SK-N-SH (cell line): ENCODE measurements around the gene HNRNPAB. TPM values are rescaled to one million over a fixed set of nuclear protein-coding genes. Genes with fewer than 3 reads are reported as not detected.

Experiments
- CTCF ChIA-PET: fragments of 300-600, 350-600 bp; formaldehyde crosslinking; extraction: SDS; loops from one replicate; lab custom pipeline; 2021; lab: Yijun Ruan, JAX
- POLR2A ChIA-PET: fragments of 350-600 bp; sonication (Branson Sonifier 250); formaldehyde crosslinking; extraction: SDS; loops from one replicate; lab custom pipeline; 2020; ENCODE audit warnings: antibody characterized with exemption, inconsistent platforms; lab: Yijun Ruan, JAX
- DNase-seq: peaks from one replicate; pipeline ENCODE4 v3.0.0; 2012
- H2AFZ ChIP-seq: fragments of 200-600 bp; sonication (generic); 2 replicates; pipeline ENCODE4 v1.8.1; 2016; ENCODE audit warnings: antibody characterized with exemption, mild to moderate bottlenecking, low read depth
- H3F3A ChIP-seq: fragments of 200-600 bp; sonication (generic); replicated peaks from 2 replicates; pipeline ENCODE3; 2016; ENCODE audit warnings: antibody characterized with exemption, mild to moderate bottlenecking; ENCODE audit not compliant: insufficient read depth
- H3K27ac ChIP-seq, 2 experiments: fragments of 200-500 bp in 1 of 2; fragments of 200-600 bp in 1 of 2; sonication (Bioruptor generic) in 1 of 2; sonication (generic), shearing (Covaris generic) in 1 of 2; 2 replicates each; pipeline versions ENCODE4 v1.5.1 to v1.6.1; 2014 to 2016; ENCODE audit warnings: low read depth in 2 of 2, inconsistent platforms in 1 of 2, low read length in 1 of 2, mild to moderate bottlenecking in 1 of 2, mixed read lengths in 1 of 2
- H3K27me3 ChIP-seq: fragments of 200-600 bp; sonication (generic), shearing (Covaris generic); 2 replicates; pipeline ENCODE4 v1.6.1; 2016; ENCODE audit warnings: mixed run types; ENCODE audit not compliant: insufficient read depth
- H3K36me3 ChIP-seq, 2 experiments: fragments of 200-500 bp in 1 of 2; fragments of 200-600 bp in 1 of 2; sonication (Bioruptor generic) in 1 of 2; sonication (generic) in 1 of 2; replicated peaks in 1 of 2; 2 replicates each; pipeline versions ENCODE3 to v1.5.1; 2014 to 2016; ENCODE audit warnings: low read length in 1 of 2, mild to moderate bottlenecking in 1 of 2; ENCODE audit not compliant: insufficient read depth in 2 of 2, control insufficient read depth in 1 of 2
- H3K4me1 ChIP-seq, 2 experiments: fragments of 200-500 bp in 1 of 2; fragments of 200-600 bp in 1 of 2; sonication (Bioruptor generic) in 1 of 2; sonication (generic), shearing (Covaris generic) in 1 of 2; 2 replicates each; pipeline versions ENCODE4 v1.5.1 to v1.6.1; 2014 to 2016; ENCODE audit warnings: low read depth in 1 of 2, low read length in 1 of 2, mixed run types in 1 of 2; ENCODE audit not compliant: insufficient read depth in 2 of 2, control insufficient read depth in 1 of 2
- H3K4me2 ChIP-seq: fragments of 200-600 bp; sonication (generic), shearing (Covaris generic); 2 replicates; pipeline ENCODE4 v1.6.1; 2017; ENCODE audit warnings: mixed run types
- H3K4me3 ChIP-seq, 2 experiments: fragments of 200-500 bp in 1 of 2; fragments of 200-600 bp in 1 of 2; sonication (Bioruptor generic) in 1 of 2; sonication (generic), shearing (Covaris generic) in 1 of 2; 2 replicates each; pipeline versions ENCODE4 v1.5.1 to v1.8.1; 2014 to 2016; ENCODE audit warnings: low read depth in 2 of 2, inconsistent platforms in 1 of 2, low read length in 1 of 2, mild to moderate bottlenecking in 1 of 2, mixed read lengths in 1 of 2, moderate library complexity in 1 of 2
- H3K79me2 ChIP-seq: fragments of 200-600 bp; sonication (generic); 2 replicates; pipeline ENCODE4 v1.8.1; 2017; ENCODE audit warnings: mild to moderate bottlenecking; ENCODE audit not compliant: insufficient read depth
- H3K9ac ChIP-seq: fragments of 200-600 bp; sonication (generic); 2 replicates; pipeline ENCODE4 v1.6.1; 2017; ENCODE audit warnings: mixed run types
- H3K9me2 ChIP-seq: fragments of 200-600 bp; sonication (generic); 2 replicates; pipeline ENCODE4 v1.6.1; 2017; ENCODE audit warnings: mixed run types
- H3K9me3 ChIP-seq: fragments of 200-600 bp; sonication (generic); 2 replicates; pipeline ENCODE4 v1.6.1; 2017; ENCODE audit warnings: mixed run types, mild to moderate bottlenecking, moderate library complexity
- H4K20me1 ChIP-seq: fragments of 200-600 bp; sonication (generic); 2 replicates; pipeline ENCODE4 v1.6.1; 2017; ENCODE audit warnings: mild to moderate bottlenecking, mixed run types; ENCODE audit not compliant: insufficient read depth
- ELF1 ChIP-seq: IDR thresholded peaks from 2 replicates; pipeline ENCODE4 v1.4.0; 2012
- FOXJ3 ChIP-seq: sonication (generic); formaldehyde crosslinking; IDR thresholded peaks from 2 replicates; pipeline ENCODE4 v1.5.1; 2020; ENCODE audit warnings: mild to moderate bottlenecking, missing genetic modification reagents
- GABPA ChIP-seq: IDR thresholded peaks from 2 replicates; pipeline ENCODE4 v1.4.0; 2012; ENCODE audit warnings: low read depth, mild to moderate bottlenecking
- IRF3 ChIP-seq: fragments of 150-350 bp; IDR thresholded peaks from 2 replicates; pipeline ENCODE4 v1.6.1; 2016; ENCODE audit warnings: mild to moderate bottlenecking, low read depth, low read length
- JUND ChIP-seq: IDR thresholded peaks from 2 replicates; pipeline ENCODE4 v1.4.0; 2012
- MXI1 ChIP-seq: IDR thresholded peaks from 2 replicates; pipeline ENCODE4 v1.6.1; 2012; ENCODE audit warnings: mild to moderate bottlenecking, low read depth, low read length, improper control_type of control experiment
- RCOR1 ChIP-seq: fragments of 150-350 bp; IDR thresholded peaks from 2 replicates; pipeline ENCODE4 v1.6.1; 2017; ENCODE audit warnings: antibody characterized with exemption, low read length
- TAF1 ChIP-seq: IDR thresholded peaks from 2 replicates; pipeline ENCODE4 v1.6.1; 2012; ENCODE audit warnings: low read depth, mild to moderate bottlenecking, low read length, moderate library complexity, borderline replicate concordance
- YY1 ChIP-seq: IDR thresholded peaks from 2 replicates; pipeline ENCODE4 v1.4.0; 2012; ENCODE audit warnings: low read depth, mild to moderate bottlenecking
- WGBS: methylation state at CpG from one replicate; pipeline ENCODE4 v1.1.6; 2017; ENCODE audit warnings: low lambda C conversion rate; 5-methylcytosine and 5-hydroxymethylcytosine counted together
- polyA plus RNA-seq, 3 experiments: library from polyadenylated mRNA; depleted of rRNA; stranded (reverse); fragments of >200 nt; gene quantifications; 2 replicates each; pipeline ENCODE4 v1.2.3, GENCODE V29; 2012
- TF ChIP-seq, protein P1 (sequence below): IDR thresholded peaks from 2 replicates; pipeline ENCODE4 v1.4.0; 2012; ENCODE audit warnings: low read depth
- TF ChIP-seq, protein P2 (sequence below): fragments of 200-600 bp; sonication (generic); IDR thresholded peaks from 2 replicates; pipeline ENCODE4 v1.6.1; 2017; ENCODE audit warnings: antibody characterized with exemption, mild to moderate bottlenecking, moderate library complexity
- TF ChIP-seq, protein P3 (sequence below): IDR thresholded peaks from 2 replicates; pipeline ENCODE4 v1.4.0; 2012; ENCODE audit warnings: low read depth, borderline replicate concordance

Gene HNRNPAB
- polyA plus RNA-seq, 1 of the 3 experiments (the other 2 are of a cell fraction), result 164 TPM

GRCh38 chr5:178207917-178208280 is 3.6 kb downstream of the HNRNPAB start:
- Histone ChIP-seq H3K4me3 (no peak overlapping the region), H4K20me1 (peaks cover 77% of the 10 kb centered on the region)
- TF ChIP-seq MXI1 (no peak), GABPA (no peak), JUND (no peak), ELF1 (no peak)
- TF ChIP-seq, protein P1, sequence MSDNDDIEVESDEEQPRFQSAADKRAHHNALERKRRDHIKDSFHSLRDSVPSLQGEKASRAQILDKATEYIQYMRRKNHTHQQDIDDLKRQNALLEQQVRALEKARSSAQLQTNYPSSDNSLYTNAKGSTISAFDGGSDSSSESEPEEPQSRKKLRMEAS, result no peak
- TF ChIP-seq, protein P2, sequence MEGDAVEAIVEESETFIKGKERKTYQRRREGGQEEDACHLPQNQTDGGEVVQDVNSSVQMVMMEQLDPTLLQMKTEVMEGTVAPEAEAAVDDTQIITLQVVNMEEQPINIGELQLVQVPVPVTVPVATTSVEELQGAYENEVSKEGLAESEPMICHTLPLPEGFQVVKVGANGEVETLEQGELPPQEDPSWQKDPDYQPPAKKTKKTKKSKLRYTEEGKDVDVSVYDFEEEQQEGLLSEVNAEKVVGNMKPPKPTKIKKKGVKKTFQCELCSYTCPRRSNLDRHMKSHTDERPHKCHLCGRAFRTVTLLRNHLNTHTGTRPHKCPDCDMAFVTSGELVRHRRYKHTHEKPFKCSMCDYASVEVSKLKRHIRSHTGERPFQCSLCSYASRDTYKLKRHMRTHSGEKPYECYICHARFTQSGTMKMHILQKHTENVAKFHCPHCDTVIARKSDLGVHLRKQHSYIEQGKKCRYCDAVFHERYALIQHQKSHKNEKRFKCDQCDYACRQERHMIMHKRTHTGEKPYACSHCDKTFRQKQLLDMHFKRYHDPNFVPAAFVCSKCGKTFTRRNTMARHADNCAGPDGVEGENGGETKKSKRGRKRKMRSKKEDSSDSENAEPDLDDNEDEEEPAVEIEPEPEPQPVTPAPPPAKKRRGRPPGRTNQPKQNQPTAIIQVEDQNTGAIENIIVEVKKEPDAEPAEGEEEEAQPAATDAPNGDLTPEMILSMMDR, result no peak
- TF ChIP-seq, protein P3, sequence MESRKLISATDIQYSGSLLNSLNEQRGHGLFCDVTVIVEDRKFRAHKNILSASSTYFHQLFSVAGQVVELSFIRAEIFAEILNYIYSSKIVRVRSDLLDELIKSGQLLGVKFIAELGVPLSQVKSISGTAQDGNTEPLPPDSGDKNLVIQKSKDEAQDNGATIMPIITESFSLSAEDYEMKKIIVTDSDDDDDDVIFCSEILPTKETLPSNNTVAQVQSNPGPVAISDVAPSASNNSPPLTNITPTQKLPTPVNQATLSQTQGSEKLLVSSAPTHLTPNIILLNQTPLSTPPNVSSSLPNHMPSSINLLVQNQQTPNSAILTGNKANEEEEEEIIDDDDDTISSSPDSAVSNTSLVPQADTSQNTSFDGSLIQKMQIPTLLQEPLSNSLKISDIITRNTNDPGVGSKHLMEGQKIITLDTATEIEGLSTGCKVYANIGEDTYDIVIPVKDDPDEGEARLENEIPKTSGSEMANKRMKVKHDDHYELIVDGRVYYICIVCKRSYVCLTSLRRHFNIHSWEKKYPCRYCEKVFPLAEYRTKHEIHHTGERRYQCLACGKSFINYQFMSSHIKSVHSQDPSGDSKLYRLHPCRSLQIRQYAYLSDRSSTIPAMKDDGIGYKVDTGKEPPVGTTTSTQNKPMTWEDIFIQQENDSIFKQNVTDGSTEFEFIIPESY, result no peak
- TF ChIP-seq, all 33 proteins: peak for 0
- Histone ChIP-seq H3K36me3 (peaks cover 45 to 69% of the 10 kb centered on the region in 2 experiments), H3K27ac (no peak overlapping the region), H3K9ac (no peak overlapping the region), H3K4me1 (peaks cover 14 to 26% of the 10 kb centered on the region in 2 experiments), H3K27me3 (no peaks in the 10 kb centered on the region), H3K9me3 (no peaks in the 10 kb centered on the region), H3K79me2 (peaks cover 93% of the 10 kb centered on the region), H3F3A (peaks cover 7% of the 10 kb centered on the region), H3K4me2 (0 out of 2 replicates have a peak overlapping the region, but pooled peaks have one; percentile 11), H3K9me2 (no peaks in the 10 kb centered on the region), H2AFZ (no peak overlapping the region)
- WGBS, result 92% methylated on average over 1 of the region's 1 CpG
- CTCF ChIA-PET, result interaction anchor here (1.0 kb wide), 1 partner anchor 8 kb away, joined by 4 read pairs; no protein-coding TSS in a partner anchor
- POLR2A ChIA-PET, result interaction anchor here (0.8 kb wide), 1 partner anchor 18 kb away, joined by 4 read pairs; no protein-coding TSS in a partner anchor
- no peak for DNase-seq

- Histone ChIP-seq H4K20me1 (peaks cover 83% of the 10 kb centered on the region), H3K9me3 (no peaks in the 10 kb centered on the region), H3K79me2 (peaks cover 90% of the 10 kb centered on the region), H3K27me3 (no peaks in the 10 kb centered on the region), H3K36me3 (peaks cover 45 to 76% of the 10 kb centered on the region in 2 experiments), H3K4me3 (no peak overlapping the region), H3K4me2 (no peak overlapping the region), H3K27ac (no peak overlapping the region), H3K9ac (no peak overlapping the region), H3K9me2 (no peaks in the 10 kb centered on the region), H2AFZ (no peak overlapping the region), H3F3A (peaks cover 7% of the 10 kb centered on the region), H3K4me1 (peaks cover 14 to 31% of the 10 kb centered on the region in 2 experiments)
- DNase-seq, result peak; percentile 72
- WGBS, result 89% methylated on average over 5 of the region's 5 CpGs
- TF ChIP-seq YY1 (no peak), TAF1 (no peak), FOXJ3 (CRISPR knock-in tag) (no peak), RCOR1 (no peak), JUND (no peak), IRF3 (no peak)
- TF ChIP-seq, protein P2, result peak; percentile 35
- TF ChIP-seq, protein P1, result no peak
- ChIA-PET POLR2A (no interaction called here), CTCF (interaction anchor here (0.6 to 0.9 kb wide), 2 partner anchors 21 to 26 kb away, joined by 3 read pairs; no protein-coding TSS in a partner anchor)
These were observed 4.4 kb downstream of the HNRNPAB start for GRCh38 chr5:178208540-178209227.
